OCI-LY1 (cell line): ENCODE measurements around the gene FA2H.

Experiments used
- EZH2 ChIP-seq: fragments of 200-600 bp; sonication (generic), shearing (Covaris generic); IDR thresholded peaks from 2 replicates; pipeline ENCODE4 v1.8.0; 2017; ENCODE audit warnings: borderline replicate concordance, mixed run types, mild to moderate bottlenecking, antibody characterized with exemption, low read length, moderate library complexity, mixed read lengths
- TF ChIP-seq, protein P1 (sequence below): fragments of 200-600 bp; sonication (generic), shearing (Covaris generic); IDR thresholded peaks from 2 replicates; pipeline ENCODE4 v1.5.1; 2017; ENCODE audit warnings: mild to moderate bottlenecking, antibody characterized with exemption, low read length, moderate library complexity, mixed read lengths

DNA sequence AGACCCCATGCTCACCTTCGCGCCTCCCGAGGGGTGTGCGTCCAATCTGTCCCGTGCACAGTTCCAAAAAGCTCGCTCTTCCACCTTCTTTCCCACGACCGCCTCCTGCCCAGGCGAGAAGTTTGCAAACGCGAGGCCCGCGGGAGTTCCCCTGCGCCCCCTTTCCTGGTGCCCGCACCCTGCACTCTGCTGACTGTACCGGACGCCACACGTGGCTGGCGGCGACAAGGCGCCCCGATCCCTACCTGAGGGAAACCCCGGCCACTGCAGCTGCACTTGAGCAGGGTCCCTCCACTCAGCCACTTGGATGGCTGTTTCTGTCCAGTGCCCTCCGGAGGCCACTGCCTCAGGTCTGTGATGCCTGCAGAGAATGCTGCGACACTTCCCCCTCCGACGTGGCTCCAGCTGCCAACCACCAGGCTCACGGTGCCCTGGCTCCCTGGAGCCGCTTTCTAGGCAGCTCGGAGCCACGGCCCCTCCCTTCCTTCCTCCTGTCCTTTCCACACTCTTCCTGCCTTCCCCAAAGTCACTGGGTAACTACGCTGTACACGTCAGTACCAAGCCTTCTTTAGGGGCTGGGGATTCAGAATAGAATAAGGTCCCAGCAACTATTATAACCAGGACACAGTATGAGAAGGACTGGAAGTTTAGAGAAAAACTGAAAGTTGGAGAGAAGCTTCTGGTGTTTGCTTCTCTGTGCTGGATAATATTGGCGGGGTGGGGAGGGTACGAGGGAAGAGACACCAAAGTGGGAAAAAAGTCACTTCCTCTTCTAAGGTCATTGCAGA, 74.0 kb downstream of the FA2H start, which contains the start of gene MLKL:
- TF ChIP-seq, protein P1, sequence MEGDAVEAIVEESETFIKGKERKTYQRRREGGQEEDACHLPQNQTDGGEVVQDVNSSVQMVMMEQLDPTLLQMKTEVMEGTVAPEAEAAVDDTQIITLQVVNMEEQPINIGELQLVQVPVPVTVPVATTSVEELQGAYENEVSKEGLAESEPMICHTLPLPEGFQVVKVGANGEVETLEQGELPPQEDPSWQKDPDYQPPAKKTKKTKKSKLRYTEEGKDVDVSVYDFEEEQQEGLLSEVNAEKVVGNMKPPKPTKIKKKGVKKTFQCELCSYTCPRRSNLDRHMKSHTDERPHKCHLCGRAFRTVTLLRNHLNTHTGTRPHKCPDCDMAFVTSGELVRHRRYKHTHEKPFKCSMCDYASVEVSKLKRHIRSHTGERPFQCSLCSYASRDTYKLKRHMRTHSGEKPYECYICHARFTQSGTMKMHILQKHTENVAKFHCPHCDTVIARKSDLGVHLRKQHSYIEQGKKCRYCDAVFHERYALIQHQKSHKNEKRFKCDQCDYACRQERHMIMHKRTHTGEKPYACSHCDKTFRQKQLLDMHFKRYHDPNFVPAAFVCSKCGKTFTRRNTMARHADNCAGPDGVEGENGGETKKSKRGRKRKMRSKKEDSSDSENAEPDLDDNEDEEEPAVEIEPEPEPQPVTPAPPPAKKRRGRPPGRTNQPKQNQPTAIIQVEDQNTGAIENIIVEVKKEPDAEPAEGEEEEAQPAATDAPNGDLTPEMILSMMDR = no peak
- TF ChIP-seq EZH2 = no peak
